HepG2 (cell line): ENCODE measurements around the gene PTMA. TPM values are rescaled to one million over a fixed set of nuclear protein-coding genes. Genes with fewer than 3 reads are reported as not detected.

Experiments
- ELF1 ChIP-seq: sonication (generic); formaldehyde crosslinking; IDR thresholded peaks from 2 replicates; pipeline ENCODE4 v1.4.0; 2020; ENCODE audit warnings: missing genetic modification reagents
- FOXM1 ChIP-seq: sonication (generic); formaldehyde crosslinking; IDR thresholded peaks from 2 replicates; pipeline ENCODE4 v1.5.0; 2020; ENCODE audit warnings: missing genetic modification reagents
- GATA4 ChIP-seq: sonication (generic); IDR thresholded peaks from 2 replicates; pipeline ENCODE4 v1.6.1; 2016; ENCODE audit warnings: antibody characterized with exemption, low read depth, borderline replicate concordance
- HES4 ChIP-seq: sonication (generic); formaldehyde crosslinking; IDR thresholded peaks from 2 replicates; pipeline ENCODE4 v1.9.0; 2021; ENCODE audit warnings: mild to moderate bottlenecking, missing genetic modification reagents, borderline replicate concordance
- HMGXB4 ChIP-seq, 2 experiments: sonication (generic) in 1 of 2; formaldehyde crosslinking in 1 of 2; IDR thresholded peaks; 2 replicates each; pipeline versions ENCODE4 v1.4.0 to v1.6.1; 2018 to 2020; ENCODE audit warnings: missing genetic modification reagents in 2 of 2, borderline replicate concordance in 1 of 2, low read depth in 1 of 2, mild to moderate bottlenecking in 1 of 2, missing biosample characterization in 1 of 2
- PCBP1 ChIP-seq: fragments of 200-400 bp; formaldehyde crosslinking; IDR thresholded peaks from 2 replicates; pipeline ENCODE4 v1.6.1; 2017; ENCODE audit warnings: mild to moderate bottlenecking, low read depth, low read length, borderline replicate concordance
- PRMT3 ChIP-seq: sonication (generic); formaldehyde crosslinking; IDR thresholded peaks from 2 replicates; pipeline ENCODE4 v1.8.1; 2022; ENCODE audit warnings: low read depth, mild to moderate bottlenecking, moderate library complexity, missing genetic modification reagents, borderline replicate concordance
- SNAPC4 ChIP-seq: sonication (generic); formaldehyde crosslinking; IDR thresholded peaks from 2 replicates; pipeline ENCODE4 v1.4.0; 2020; ENCODE audit warnings: mild to moderate bottlenecking, missing genetic modification reagents
- ZBTB14 ChIP-seq: sonication (generic); formaldehyde crosslinking; IDR thresholded peaks from 2 replicates; pipeline ENCODE4 v1.4.0; 2020; ENCODE audit warnings: missing genetic modification reagents
- ZNF124 ChIP-seq: sonication (generic); formaldehyde crosslinking; IDR thresholded peaks from 2 replicates; pipeline ENCODE4 v1.4.0; 2020; ENCODE audit warnings: missing genetic modification reagents
- ZNF264 ChIP-seq: sonication (generic); formaldehyde crosslinking; IDR thresholded peaks from 2 replicates; pipeline ENCODE4 v1.4.0; 2020; ENCODE audit warnings: missing genetic modification reagents
- ZNF354B ChIP-seq: sonication (generic); formaldehyde crosslinking; IDR thresholded peaks from 2 replicates; pipeline ENCODE4 v1.8.0; 2022; ENCODE audit warnings: mild to moderate bottlenecking, missing genetic modification reagents
- ZNF414 ChIP-seq: sonication (generic); formaldehyde crosslinking; IDR thresholded peaks from 2 replicates; pipeline ENCODE4 v1.5.0; 2020; ENCODE audit warnings: missing genetic modification reagents
- ZNF446 ChIP-seq: sonication (generic); formaldehyde crosslinking; IDR thresholded peaks from 2 replicates; pipeline ENCODE4 v1.5.0; 2020; ENCODE audit warnings: mild to moderate bottlenecking, missing genetic modification reagents
- ZNF567 ChIP-seq: sonication (generic); formaldehyde crosslinking; IDR thresholded peaks from 2 replicates; pipeline ENCODE4 v1.8.1; 2023; ENCODE audit warnings: mild to moderate bottlenecking, missing genetic modification reagents, borderline replicate concordance
- ZNF580 ChIP-seq: IDR thresholded peaks from 2 replicates; pipeline ENCODE4 v1.6.1; 2016; ENCODE audit warnings: low read depth, borderline replicate concordance
- polyA plus RNA-seq, 8 experiments: library from polyadenylated mRNA; depleted of rRNA in 3 of 8; stranded (reverse) in 7 of 8; unstranded in 1 of 8; fragments of >200 nt; fragmentation: Illumina TruSeq in 4 of 8; extraction: Trizol in 4 of 8; gene quantifications; 2 replicates each; pipeline versions ENCODE4 v1.2.1 to v1.2.3, GENCODE V29; 2011 to 2016; ENCODE audit warnings: low read depth in 4 of 8, missing spikeins in 1 of 8, mixed read lengths in 1 of 8; ENCODE audit not compliant: insufficient read depth in 1 of 8
- total RNA-seq, 5 experiments: library from RNA; depleted of rRNA; stranded (reverse); fragments of >200 nt; fragmentation: Illumina TruSeq; extraction: Trizol; gene quantifications; 2 replicates each; pipeline ENCODE4 v1.2.3, GENCODE V29; 2016; ENCODE audit warnings: low read depth in 1 of 5

PTMA gene
- total and polyA plus RNA-seq, 2 of the 13 experiments (the other 11 are each of a cell fraction or from before 2014, with no cell fraction given), result 190 to 1,086 TPM

- TF ChIP-seq PRMT3 (peak; percentile 82; the same call in 1 of the 2 replicates), ZNF124 (CRISPR knock-in tag) (peak; percentile 55; the same call in 1 of the 2 replicates), ZNF567 (CRISPR knock-in tag) (0 out of 2 replicates have a peak, but pooled peaks have one; percentile 20), ZNF414 (CRISPR knock-in tag) (peak; percentile 91), ZNF354B (CRISPR knock-in tag) (no peak), ZNF446 (peak; percentile 71), ZNF580 (CRISPR knock-in tag) (peak; percentile 61; the same call in 1 of the 2 replicates), HMGXB4 (CRISPR knock-in tag; IDR thresholded peaks at IDR 0.05; ENCODE audit: borderline replicate concordance in 1 of 2, low read depth in 1 of 2) (peak; percentile 81 to 88), ELF1 (CRISPR knock-in tag) (peak; percentile 89), ZBTB14 (CRISPR knock-in tag) (peak; percentile 78), HES4 (no peak), PCBP1 (peak; percentile 72; the same call in 1 of the 2 replicates), ZNF264 (CRISPR knock-in tag) (0 out of 2 replicates have a peak, but pooled peaks have one; percentile 29), GATA4 (no peak), SNAPC4 (CRISPR knock-in tag) (peak; percentile 69; the same call in 1 of the 2 replicates), FOXM1 (CRISPR knock-in tag) (0 out of 2 replicates have a peak, but pooled peaks have one; percentile 40)
Measured at GRCh38 chr2:231706731-231707624, 1.3 kb upstream of the PTMA start (continued).
